Measurements from ENCODE around the gene HDAC5.

HDAC5 gene

GRCh38 chr17:44123356-44124117, at the start of gene HDAC5:
TSS of gene HDAC5 (minus strand) at chr17:44123641. CDS start at chr17:44117515, 6,126 bp downstream.
- TF ChIP-seq, protein P1, sequence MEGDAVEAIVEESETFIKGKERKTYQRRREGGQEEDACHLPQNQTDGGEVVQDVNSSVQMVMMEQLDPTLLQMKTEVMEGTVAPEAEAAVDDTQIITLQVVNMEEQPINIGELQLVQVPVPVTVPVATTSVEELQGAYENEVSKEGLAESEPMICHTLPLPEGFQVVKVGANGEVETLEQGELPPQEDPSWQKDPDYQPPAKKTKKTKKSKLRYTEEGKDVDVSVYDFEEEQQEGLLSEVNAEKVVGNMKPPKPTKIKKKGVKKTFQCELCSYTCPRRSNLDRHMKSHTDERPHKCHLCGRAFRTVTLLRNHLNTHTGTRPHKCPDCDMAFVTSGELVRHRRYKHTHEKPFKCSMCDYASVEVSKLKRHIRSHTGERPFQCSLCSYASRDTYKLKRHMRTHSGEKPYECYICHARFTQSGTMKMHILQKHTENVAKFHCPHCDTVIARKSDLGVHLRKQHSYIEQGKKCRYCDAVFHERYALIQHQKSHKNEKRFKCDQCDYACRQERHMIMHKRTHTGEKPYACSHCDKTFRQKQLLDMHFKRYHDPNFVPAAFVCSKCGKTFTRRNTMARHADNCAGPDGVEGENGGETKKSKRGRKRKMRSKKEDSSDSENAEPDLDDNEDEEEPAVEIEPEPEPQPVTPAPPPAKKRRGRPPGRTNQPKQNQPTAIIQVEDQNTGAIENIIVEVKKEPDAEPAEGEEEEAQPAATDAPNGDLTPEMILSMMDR (IDR thresholded peaks at IDR 0.05; ENCODE audit: insufficient read depth, missing control alignments) = peak; percentile 48
- FAIRE-seq = no peak
- peak; percentile 82 for DNase-seq (ENCODE audit: insufficient read length, low spot score)

GRCh38 chr17:44171931-44172455, 48.6 kb upstream of the HDAC5 start:
- no peak for FAIRE-seq
- TF ChIP-seq, protein P1 (IDR thresholded peaks at IDR 0.05; ENCODE audit: insufficient read depth, missing control alignments) = no peak
- DNase-seq (ENCODE audit: insufficient read length, low spot score) = no peak

DNA sequence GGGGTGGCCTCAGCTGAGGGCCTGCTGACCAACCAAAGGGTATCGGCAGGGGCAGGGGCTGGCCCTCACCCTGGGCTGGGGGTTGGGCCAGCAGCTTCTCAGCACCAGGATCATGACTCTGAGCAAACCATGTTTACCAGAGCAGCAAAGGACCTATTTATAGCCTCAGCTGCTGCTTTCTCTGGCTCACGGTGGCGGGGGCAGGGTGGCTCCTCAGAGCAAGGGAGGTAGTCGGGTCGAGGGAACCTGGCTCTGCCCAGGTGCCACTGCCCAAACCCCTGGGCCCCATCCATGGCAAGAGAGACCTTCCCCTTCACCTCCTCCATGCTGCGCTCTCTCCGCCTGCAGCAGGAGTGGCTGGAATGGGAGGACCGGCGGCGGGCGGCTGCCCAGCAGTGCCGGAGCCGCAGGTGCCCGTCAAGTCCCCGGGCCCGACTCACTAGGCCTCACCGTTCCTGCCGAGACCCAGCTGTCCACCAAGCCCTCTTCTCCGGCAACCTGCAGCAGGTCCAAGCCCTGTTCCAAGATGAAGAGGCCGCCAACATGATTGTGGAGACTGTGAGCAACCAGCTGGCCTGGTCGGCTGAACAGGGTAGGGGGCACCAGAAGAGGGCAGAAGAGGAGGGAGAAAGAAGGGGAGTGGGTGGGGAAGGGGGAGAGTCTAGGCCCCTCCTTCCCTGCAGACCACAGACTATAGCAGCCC, 47.2 kb upstream of the HDAC5 start, which contains the start of gene ASB16:
ASB16 (plus strand) TSS at position 206 of the 703 bp plus-strand sequence; CDS start at position 292, 86 bp downstream.
- TF ChIP-seq, protein P1 (IDR thresholded peaks at IDR 0.05; ENCODE audit: insufficient read depth, missing control alignments) = no peak
- no peak for FAIRE-seq
- DNase-seq (ENCODE audit: insufficient read length, low spot score) = no peak

- no peak for FAIRE-seq
- TF ChIP-seq, protein P1 (IDR thresholded peaks at IDR 0.05; ENCODE audit: insufficient read depth, missing control alignments) = no peak
Measured at GRCh38 chr17:44170135-44170498, 46.7 kb upstream of the HDAC5 start.

DNA sequence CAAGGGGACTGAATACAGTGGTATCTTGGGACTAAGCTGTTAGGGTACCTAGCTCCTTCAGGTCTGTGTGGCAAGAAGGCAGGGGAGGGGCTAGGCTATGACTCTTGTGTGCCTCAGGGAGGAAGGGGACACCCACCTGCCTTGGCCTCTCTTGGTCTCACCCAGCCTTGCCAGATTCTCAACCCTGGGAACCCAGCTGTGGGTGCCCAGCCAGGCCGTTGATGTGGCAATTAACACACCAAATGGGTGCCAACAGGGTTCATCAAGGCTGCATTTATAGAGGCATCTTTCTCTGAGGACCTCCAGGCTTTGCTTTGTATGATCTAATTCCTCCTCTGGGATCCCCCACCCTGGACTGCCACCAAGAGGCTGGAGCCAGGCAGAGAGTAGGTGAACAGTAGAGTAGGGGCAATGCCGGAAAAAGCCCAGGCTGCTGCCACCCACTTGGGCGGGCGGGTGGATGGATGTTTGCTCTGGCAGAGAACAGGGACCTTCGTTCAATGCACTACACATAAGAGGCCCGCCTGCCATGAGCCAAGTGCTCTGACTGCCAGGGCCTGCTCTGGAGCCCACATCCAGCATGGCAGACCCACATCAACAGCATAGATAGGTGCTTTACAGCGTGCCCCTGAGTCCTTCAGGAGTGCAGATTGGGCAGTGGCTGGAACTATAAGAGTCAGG, 43.9 kb upstream of the HDAC5 start:
- FAIRE-seq (no peak), DNase-seq (ENCODE audit: insufficient read length, low spot score) (no peak)
- TF ChIP-seq, protein P1 (IDR thresholded peaks at IDR 0.05; ENCODE audit: insufficient read depth, missing control alignments) = no peak

More at GRCh38 chr17:44170135-44170498, 46.7 kb upstream of the HDAC5 start:
- DNase-seq (ENCODE audit: insufficient read length, low spot score) = no peak

DNA sequence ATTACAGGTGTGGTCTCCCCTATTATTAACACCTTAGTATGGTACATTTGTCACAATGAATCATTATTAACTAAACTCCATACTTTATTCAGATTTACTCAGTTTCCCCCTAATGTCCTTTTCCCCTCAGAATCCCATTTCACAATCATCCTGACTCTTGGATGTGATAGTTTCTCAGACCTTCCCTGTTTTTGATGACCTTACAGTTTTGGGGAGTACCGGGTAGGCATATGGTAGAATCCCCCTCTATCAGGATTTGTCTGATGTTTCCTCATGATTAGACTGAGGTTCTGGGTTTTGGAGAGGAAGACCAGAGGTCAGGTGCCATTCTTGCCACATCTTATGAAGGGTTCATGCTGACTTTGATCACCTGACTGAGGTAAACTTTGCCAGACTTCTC, 41.0 kb upstream of the HDAC5 start:
- TF ChIP-seq, protein P1 (IDR thresholded peaks at IDR 0.05; ENCODE audit: insufficient read depth, missing control alignments) = no peak
- FAIRE-seq (no peak), DNase-seq (ENCODE audit: insufficient read length, low spot score) (no peak)

Measured in D721Med (cell line).